HG03066 (cell line): Measurements from ENCODE around the gene FOXN3.

ENCODE experiments used
- ATAC-seq: cut with Tn5 transposase; IDR thresholded peaks from one replicate; pipeline ENCODE4 v1.9.1; 2021; ENCODE audit warnings: low read depth; ENCODE audit not compliant: unreplicated experiment

Gene FOXN3

GRCh38 chr14:89415159-89415558, 1.9 kb downstream of the FOXN3 start:
- ATAC-seq: no peak

GRCh38 chr14:89411976-89412375, 5.1 kb downstream of the FOXN3 start:
- no peak for ATAC-seq

GRCh38 chr14:89409961-89410360, 7.1 kb downstream of the FOXN3 start:
- no peak for ATAC-seq

- ATAC-seq: no peak
These were observed 7.9 kb downstream of the FOXN3 start for GRCh38 chr14:89408907-89409700.

- ATAC-seq: no peak
These were observed 9.2 kb downstream of the FOXN3 start for GRCh38 chr14:89407856-89408255.

GRCh38 chr14:89406941-89407340, 10.1 kb downstream of the FOXN3 start:
- ATAC-seq: no peak

GRCh38 chr14:89406361-89406760, 10.7 kb downstream of the FOXN3 start:
- ATAC-seq: no peak

- ATAC-seq: no peak
These were observed 11.3 kb downstream of the FOXN3 start for GRCh38 chr14:89405712-89406111.

- no peak for ATAC-seq
These were observed 14.7 kb downstream of the FOXN3 start for GRCh38 chr14:89402363-89402762.

- ATAC-seq: no peak
These were observed 15.3 kb downstream of the FOXN3 start for GRCh38 chr14:89401761-89402160.

- no peak for ATAC-seq
These were observed 15.8 kb downstream of the FOXN3 start for GRCh38 chr14:89401241-89401640.

GRCh38 chr14:89400529-89400928, 16.5 kb downstream of the FOXN3 start:
- no peak for ATAC-seq

GRCh38 chr14:89399594-89400068, 17.4 kb downstream of the FOXN3 start:
- ATAC-seq: no peak

GRCh38 chr14:89399157-89399556, 17.9 kb downstream of the FOXN3 start:
- no peak for ATAC-seq

- ATAC-seq: no peak
These were observed 19.3 kb downstream of the FOXN3 start for GRCh38 chr14:89397569-89398230.

- no peak for ATAC-seq
These were observed 22.1 kb downstream of the FOXN3 start for GRCh38 chr14:89394972-89395371.

- no peak for ATAC-seq
These were observed 23.7 kb downstream of the FOXN3 start for GRCh38 chr14:89393222-89393745.

GRCh38 chr14:89392181-89392580, 24.9 kb downstream of the FOXN3 start:
- ATAC-seq: no peak

GRCh38 chr14:89391556-89391955, 25.5 kb downstream of the FOXN3 start:
- ATAC-seq: no peak

- ATAC-seq: no peak
These were observed 25.9 kb downstream of the FOXN3 start for GRCh38 chr14:89391123-89391522.

GRCh38 chr14:89388853-89389252, 28.2 kb downstream of the FOXN3 start:
- no peak for ATAC-seq
